OCI-LY1 (cell line): Measurements from ENCODE around the gene PADI4.

ENCODE experiments used
- H2AFZ ChIP-seq: fragments of 200-600 bp; sonication (generic), shearing (Covaris generic); 2 replicates; pipeline ENCODE4 v1.6.0; 2014; ENCODE audit warnings: antibody characterized with exemption, mild to moderate bottlenecking, low read length
- H3F3A ChIP-seq: fragments of 200-600 bp; sonication (generic), shearing (Covaris generic); 2 replicates; pipeline ENCODE4 v1.6.0; 2014; ENCODE audit warnings: mild to moderate bottlenecking, antibody characterized with exemption, low read length, moderate library complexity; ENCODE audit not compliant: insufficient read depth
- H3K27ac ChIP-seq: fragments of 200-600 bp; sonication (generic); 2 replicates; pipeline ENCODE4 v1.5.1; 2014; ENCODE audit warnings: low read length, mixed run types, mild to moderate bottlenecking, low read depth; ENCODE audit not compliant: poor library complexity, severe bottlenecking
- H3K27me3 ChIP-seq: fragments of 200-600 bp; sonication (generic); 2 replicates; pipeline ENCODE4 v1.6.0; 2014; ENCODE audit warnings: antibody characterized with exemption, mild to moderate bottlenecking, low read length, moderate library complexity; ENCODE audit not compliant: insufficient read depth
- H3K36me3 ChIP-seq: fragments of 200-600 bp; sonication (generic); 2 replicates; pipeline ENCODE4 v1.6.1; 2014; ENCODE audit warnings: mild to moderate bottlenecking, antibody characterized with exemption, low read length, moderate library complexity, mixed read lengths; ENCODE audit not compliant: insufficient read depth
- H3K4me1 ChIP-seq: fragments of 200-600 bp; sonication (generic); 2 replicates; pipeline ENCODE4 v1.5.1; 2014; ENCODE audit warnings: mild to moderate bottlenecking, low read length, moderate library complexity; ENCODE audit not compliant: insufficient read depth, severe bottlenecking
- H3K4me2 ChIP-seq: fragments of 200-600 bp; sonication (generic), shearing (Covaris generic); 2 replicates; pipeline ENCODE4 v1.6.1; 2014; ENCODE audit warnings: low read length
- H3K4me3 ChIP-seq: fragments of 200-600 bp; sonication (generic); 2 replicates; pipeline ENCODE4 v1.5.1; 2014; ENCODE audit warnings: low read length, low read depth, mild to moderate bottlenecking, mixed read lengths; ENCODE audit not compliant: poor library complexity, severe bottlenecking
- H3K79me2 ChIP-seq: fragments of 200-600 bp; shearing (Covaris generic); 2 replicates; pipeline ENCODE4 v1.6.1; 2016; ENCODE audit warnings: mixed run types, low read length, mixed read lengths; ENCODE audit not compliant: insufficient read depth
- H3K9ac ChIP-seq: fragments of 200-600 bp; sonication (generic), shearing (Covaris generic); 2 replicates; pipeline ENCODE4 v1.6.1; 2014; ENCODE audit warnings: mild to moderate bottlenecking, low read length, mixed read lengths
- H3K9me2 ChIP-seq: fragments of 200-600 bp; sonication (generic), shearing (Covaris generic); 2 replicates; pipeline ENCODE4 v1.6.1; 2014; ENCODE audit warnings: low read depth, mild to moderate bottlenecking, low read length, mixed read lengths
- H3K9me3 ChIP-seq: fragments of 200-600 bp; shearing (Covaris generic); 2 replicates; pipeline ENCODE4 v1.6.1; 2014; ENCODE audit warnings: low read length, mixed read lengths
- H4K20me1 ChIP-seq: fragments of 200-600 bp; sonication (generic), shearing (Covaris generic); 2 replicates; pipeline ENCODE4 v1.6.0; 2016; ENCODE audit warnings: mild to moderate bottlenecking, low read length; ENCODE audit not compliant: insufficient read depth
- CTCF ChIP-seq: fragments of 200-600 bp; sonication (generic), shearing (Covaris generic); IDR thresholded peaks from 2 replicates; pipeline ENCODE4 v1.5.1; 2017; ENCODE audit warnings: mild to moderate bottlenecking, antibody characterized with exemption, low read length, moderate library complexity, mixed read lengths
- EZH2 ChIP-seq: fragments of 200-600 bp; sonication (generic), shearing (Covaris generic); IDR thresholded peaks from 2 replicates; pipeline ENCODE4 v1.8.0; 2017; ENCODE audit warnings: borderline replicate concordance, mixed run types, mild to moderate bottlenecking, antibody characterized with exemption, low read length, moderate library complexity, mixed read lengths

PADI4 gene

DNA sequence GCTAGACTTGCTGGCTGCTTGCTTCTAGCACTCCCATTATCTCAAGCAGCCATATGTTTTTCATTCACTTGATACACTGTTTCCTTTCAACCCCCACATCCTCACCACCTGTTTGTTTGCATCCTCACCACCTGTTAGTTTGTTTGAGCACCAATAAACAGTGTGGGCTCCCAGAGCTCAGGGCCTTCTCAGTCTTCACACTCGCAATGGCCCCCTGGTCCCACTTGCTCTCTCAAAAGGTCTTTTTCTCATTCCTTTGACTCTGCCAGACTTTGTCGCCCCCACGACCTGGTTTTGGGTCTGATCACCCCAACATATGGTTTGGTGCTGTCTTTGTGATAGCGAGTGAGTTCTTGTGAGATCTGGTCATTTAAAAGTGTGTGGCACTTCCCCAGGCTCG lies 6.2 kb upstream of the PADI4 start:
- no peaks in the 10 kb centered on the region for H4K20me1 ChIP-seq
- no peaks in the 10 kb centered on the region for H3K9me3 ChIP-seq
- H2AFZ ChIP-seq: no peak overlapping the region
- no peaks in the 10 kb centered on the region for H3K4me1 ChIP-seq
- no peak overlapping the region for H3K4me2 ChIP-seq
- H3K36me3 ChIP-seq: no peaks in the 10 kb centered on the region
- TF ChIP-seq EZH2 (no peak), CTCF (no peak)
- no peak overlapping the region for H3K4me3 ChIP-seq
- no peaks in the 10 kb centered on the region for H3K79me2 ChIP-seq
- H3F3A ChIP-seq: no peaks in the 10 kb centered on the region
- H3K9ac ChIP-seq: no peak overlapping the region
- H3K9me2 ChIP-seq: no peaks in the 10 kb centered on the region
- H3K27ac ChIP-seq: no peak overlapping the region
- no peaks in the 10 kb centered on the region for H3K27me3 ChIP-seq

- Histone ChIP-seq H3K27ac (no peak overlapping the region), H3K4me1 (no peaks in the 10 kb centered on the region), H4K20me1 (no peaks in the 10 kb centered on the region), H3F3A (no peaks in the 10 kb centered on the region), H3K27me3 (no peaks in the 10 kb centered on the region), H3K9ac (no peak overlapping the region), H3K4me2 (no peak overlapping the region), H3K9me3 (no peaks in the 10 kb centered on the region), H3K4me3 (no peak overlapping the region), H3K9me2 (no peaks in the 10 kb centered on the region), H3K79me2 (no peaks in the 10 kb centered on the region), H3K36me3 (no peaks in the 10 kb centered on the region), H2AFZ (no peak overlapping the region)
- TF ChIP-seq CTCF (no peak), EZH2 (no peak)
Observed at GRCh38 chr1:17304151-17304825, 3.7 kb upstream of the PADI4 start.

DNA sequence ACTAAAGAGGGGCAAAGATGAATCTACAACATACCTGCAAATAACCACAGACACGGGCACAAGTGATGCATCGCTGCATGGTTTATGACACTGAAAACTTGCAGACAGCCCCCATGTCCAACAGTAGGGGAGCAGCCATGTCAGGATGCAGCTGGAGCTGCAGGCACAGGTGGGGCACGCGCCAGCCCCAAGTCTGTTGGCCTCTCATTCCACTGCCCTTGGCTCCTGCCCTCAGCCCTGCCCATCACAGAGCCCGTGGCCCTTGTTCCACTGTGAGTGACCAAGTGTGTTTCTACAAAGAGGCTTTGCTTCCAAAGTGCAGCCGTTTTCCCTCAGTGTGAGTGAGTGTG lies 3.2 kb upstream of the PADI4 start:
- TF ChIP-seq EZH2 (no peak), CTCF (no peak)
- no peak overlapping the region for H3K27ac ChIP-seq
- no peak overlapping the region for H2AFZ ChIP-seq
- H3F3A ChIP-seq: no peaks in the 10 kb centered on the region
- no peaks in the 10 kb centered on the region for H3K9me3 ChIP-seq
- H3K4me2 ChIP-seq: no peak overlapping the region
- H3K9me2 ChIP-seq: no peaks in the 10 kb centered on the region
- H3K79me2 ChIP-seq: no peaks in the 10 kb centered on the region
- H3K27me3 ChIP-seq: no peaks in the 10 kb centered on the region
- no peaks in the 10 kb centered on the region for H4K20me1 ChIP-seq
- H3K9ac ChIP-seq: no peak overlapping the region
- H3K36me3 ChIP-seq: no peaks in the 10 kb centered on the region
- H3K4me1 ChIP-seq: no peaks in the 10 kb centered on the region
- no peak overlapping the region for H3K4me3 ChIP-seq
